ENCODE data around the gene CNGB1. TPM values are rescaled to one million over a fixed set of nuclear protein-coding genes. Genes with fewer than 3 reads are reported as not detected.

Gene CNGB1
- total RNA-seq, 4 donors from 2014 or later: not detected

DNA sequence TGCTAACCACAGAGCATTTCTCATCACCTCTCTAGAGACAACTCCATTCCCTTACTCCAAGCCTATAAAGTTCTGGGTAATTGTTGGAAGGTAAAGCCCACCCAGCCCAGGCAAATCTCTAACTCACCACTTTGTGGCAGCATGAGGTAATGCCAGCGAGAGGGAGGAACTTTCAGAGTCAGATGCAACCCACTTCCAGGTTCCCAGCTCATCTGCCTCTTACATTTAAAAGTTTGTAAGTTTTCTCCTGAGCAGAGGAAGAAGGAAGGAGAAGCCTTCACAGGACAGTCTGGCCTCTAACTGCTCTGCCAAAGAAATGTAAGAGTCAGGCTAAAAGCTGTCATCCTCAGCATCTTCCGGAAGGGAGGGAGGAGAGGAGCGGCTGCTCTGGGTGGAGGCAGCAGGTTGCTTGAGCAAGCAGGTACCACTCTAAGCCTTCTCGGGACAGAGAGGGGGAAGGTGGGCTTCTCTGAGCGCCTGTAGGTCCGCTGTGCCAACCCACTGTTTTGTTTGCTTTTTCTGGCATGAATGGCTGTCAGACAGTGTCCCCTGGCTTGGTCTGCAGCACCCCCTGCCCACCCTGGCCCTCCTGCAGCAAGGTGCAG lies 28.5 kb upstream of the CNGB1 start:
- Histone ChIP-seq H3K27me3 (no peaks in the 10 kb centered on the region), H3K4me3 (peak overlapping the region; percentile 52 to 60), H3K27ac (peak overlapping the region; percentile 87), H3K36me3 (no peaks in the 10 kb centered on the region), H3K4me1 (no peaks in the 10 kb centered on the region), H3K9me3 (no peaks in the 10 kb centered on the region)
- DNase-seq: no peak
- intact Hi-C loops (cut with DNase I; ENCODE audit: low total_unique reads): no loop called here
- TF ChIP-seq, protein P1, sequence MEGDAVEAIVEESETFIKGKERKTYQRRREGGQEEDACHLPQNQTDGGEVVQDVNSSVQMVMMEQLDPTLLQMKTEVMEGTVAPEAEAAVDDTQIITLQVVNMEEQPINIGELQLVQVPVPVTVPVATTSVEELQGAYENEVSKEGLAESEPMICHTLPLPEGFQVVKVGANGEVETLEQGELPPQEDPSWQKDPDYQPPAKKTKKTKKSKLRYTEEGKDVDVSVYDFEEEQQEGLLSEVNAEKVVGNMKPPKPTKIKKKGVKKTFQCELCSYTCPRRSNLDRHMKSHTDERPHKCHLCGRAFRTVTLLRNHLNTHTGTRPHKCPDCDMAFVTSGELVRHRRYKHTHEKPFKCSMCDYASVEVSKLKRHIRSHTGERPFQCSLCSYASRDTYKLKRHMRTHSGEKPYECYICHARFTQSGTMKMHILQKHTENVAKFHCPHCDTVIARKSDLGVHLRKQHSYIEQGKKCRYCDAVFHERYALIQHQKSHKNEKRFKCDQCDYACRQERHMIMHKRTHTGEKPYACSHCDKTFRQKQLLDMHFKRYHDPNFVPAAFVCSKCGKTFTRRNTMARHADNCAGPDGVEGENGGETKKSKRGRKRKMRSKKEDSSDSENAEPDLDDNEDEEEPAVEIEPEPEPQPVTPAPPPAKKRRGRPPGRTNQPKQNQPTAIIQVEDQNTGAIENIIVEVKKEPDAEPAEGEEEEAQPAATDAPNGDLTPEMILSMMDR (IDR thresholded peaks at IDR 0.05): no peak

DNA sequence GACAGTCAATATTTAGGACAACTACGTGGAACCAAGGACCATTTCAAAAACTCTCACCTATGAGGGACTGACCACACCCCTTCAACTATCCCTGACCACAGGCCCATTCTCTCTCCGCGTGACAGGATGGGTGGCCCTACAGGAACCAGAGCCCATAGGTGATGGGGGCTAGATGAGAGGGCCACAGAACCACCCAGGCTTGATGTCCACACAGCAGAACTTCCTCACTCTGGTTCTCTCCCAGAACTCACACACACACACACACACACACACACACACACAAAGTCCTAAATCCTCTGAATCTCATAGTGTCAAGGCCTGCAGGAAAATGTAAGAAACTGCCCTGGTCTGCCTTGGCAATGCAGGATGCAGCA lies 28.1 kb upstream of the CNGB1 start:
- H3K4me3 ChIP-seq: no peak overlapping the region
- H3K4me1 ChIP-seq: no peaks in the 10 kb centered on the region

DNA sequence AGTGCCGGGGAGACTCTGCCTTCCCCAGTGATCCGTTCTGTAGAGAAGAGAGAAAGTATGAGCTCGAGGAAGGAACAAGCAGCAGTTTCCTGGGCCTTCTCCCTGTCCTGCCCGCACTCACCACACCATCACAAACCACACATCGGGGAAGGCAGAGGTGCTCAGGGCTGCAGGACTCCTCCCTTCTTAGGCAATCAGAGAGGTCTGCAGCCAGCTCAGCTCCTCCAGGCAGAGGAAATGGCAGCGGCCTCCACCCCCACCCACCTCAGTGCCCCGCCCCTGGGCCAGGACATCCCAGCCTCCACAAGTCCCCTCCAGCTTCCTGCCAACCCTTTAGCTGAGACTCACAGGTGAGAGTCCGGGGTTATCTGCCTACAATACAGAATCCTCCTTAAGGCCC lies 27.6 kb upstream of the CNGB1 start:
- intact Hi-C loops (cut with DNase I; ENCODE audit: low total_unique reads): no loop called here
- no peak for TF ChIP-seq POLR2A (IDR thresholded peaks at IDR 0.05)
- TF ChIP-seq, protein P1 (IDR thresholded peaks at IDR 0.05): no peak
- Histone ChIP-seq H3K4me3 (no peak overlapping the region), H3K4me1 (no peaks in the 10 kb centered on the region), H3K27me3 (no peaks in the 10 kb centered on the region), H3K36me3 (no peaks in the 10 kb centered on the region), H3K9me3 (no peaks in the 10 kb centered on the region), H3K27ac (no peak overlapping the region)
- DNase-seq: no peak

More for the DNA sequence above, 28.1 kb upstream of the CNGB1 start:
- Histone ChIP-seq H3K27me3 (no peaks in the 10 kb centered on the region), H3K9me3 (no peaks in the 10 kb centered on the region), H3K27ac (peak overlapping the region in 1 of 2 donors; percentile 87), H3K36me3 (no peaks in the 10 kb centered on the region)
- DNase-seq: no peak
- intact Hi-C loops (cut with DNase I; ENCODE audit: low total_unique reads): no loop called here
- TF ChIP-seq, protein P1 (IDR thresholded peaks at IDR 0.05): no peak
- TF ChIP-seq POLR2A (IDR thresholded peaks at IDR 0.05): no peak

- TF ChIP-seq, protein P1 (IDR thresholded peaks at IDR 0.05): no peak
- TF ChIP-seq POLR2A (IDR thresholded peaks at IDR 0.05): no peak
- Histone ChIP-seq H3K9me3 (no peaks in the 10 kb centered on the region), H3K36me3 (no peaks in the 10 kb centered on the region), H3K27me3 (no peaks in the 10 kb centered on the region), H3K27ac (no peak overlapping the region), H3K4me3 (no peak overlapping the region), H3K4me1 (no peaks in the 10 kb centered on the region)
- DNase-seq: no peak
- intact Hi-C loops (cut with DNase I; ENCODE audit: low total_unique reads): no loop called here
These were observed 26.8 kb upstream of the CNGB1 start for GRCh38 chr16:57997528-57998265.

DNA sequence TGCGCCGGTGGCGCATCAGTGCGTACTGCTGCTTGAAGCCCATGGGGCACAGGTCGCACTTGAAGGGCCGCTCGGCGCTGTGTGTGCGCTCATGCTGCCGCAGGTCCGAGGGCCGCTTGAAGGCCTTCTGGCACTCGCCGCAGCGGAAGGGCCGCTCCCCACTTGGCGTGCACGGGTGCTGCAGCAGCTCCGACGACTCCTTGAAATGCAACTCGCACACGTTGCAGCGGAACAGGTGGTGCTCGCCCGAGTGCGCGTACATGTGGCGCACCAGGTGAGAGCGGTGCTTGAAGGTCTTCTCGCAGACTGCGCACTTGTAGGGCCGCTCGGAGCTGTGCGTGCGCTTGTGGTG lies 26.2 kb upstream of the CNGB1 start:
- H3K36me3 ChIP-seq: no peaks in the 10 kb centered on the region
- intact Hi-C loops (cut with DNase I; ENCODE audit: low total_unique reads): no loop called here
- no peak overlapping the region for H3K27ac ChIP-seq
- H3K27me3 ChIP-seq: no peaks in the 10 kb centered on the region
- H3K9me3 ChIP-seq: no peaks in the 10 kb centered on the region
- H3K4me3 ChIP-seq: no peak overlapping the region
- TF ChIP-seq, protein P1 (IDR thresholded peaks at IDR 0.05): no peak
- TF ChIP-seq POLR2A (IDR thresholded peaks at IDR 0.05): no peak
- DNase-seq: no peak
- H3K4me1 ChIP-seq: no peaks in the 10 kb centered on the region

Measured in uterus (tissue), 4 donors.